Activated CD8-positive, alpha-beta T cell treated with anti-CD3 and anti-CD28 coated beads, Interleukin-2, amount 10 ng/mL, durations not matched to agents 7 days and 5 days (primary cell): ENCODE data around the gene RPL27. TPM values are rescaled to one million over a fixed set of nuclear protein-coding genes. Genes with fewer than 3 reads are reported as not detected.
A peak's percentile ranks its signal among the peaks of the same experiment; 100 is the strongest.
"Not testable (repeated sequence)": the region's sequence is repeated elsewhere in the genome, so short reads cannot be mapped to it uniquely, and the experiment has no call there.

ENCODE experiments used
- ATAC-seq: fragments of 150-1000 bp; cut with Tn5 transposase; one replicate; pipeline ENCODE4 v1.10.0; 2021; ENCODE audit warnings: moderate library complexity
- CTCF ChIA-PET: fragments of 350-600 bp; sonication (Branson Sonifier 250); formaldehyde crosslinking; loops from one replicate; lab custom pipeline; 2021; ENCODE audit warnings: antibody characterized with exemption; lab: Charles Lee
- POLR2A ChIA-PET: fragments of 350-600 bp; sonication (Branson Sonifier 250); formaldehyde crosslinking; loops from one replicate; lab custom pipeline; 2021; ENCODE audit warnings: antibody characterized with exemption; lab: Charles Lee
- DNase-seq: peaks from one replicate; pipeline ENCODE4 v3.0.0-alpha.2; 2020
- H3K27ac Mint-ChIP-seq: one replicate; pipeline ENCODE4 v1.8.0; 2021; ENCODE audit warnings: mild to moderate bottlenecking, mixed read lengths
- H3K27me3 Mint-ChIP-seq: one replicate; pipeline ENCODE4 v1.8.0; 2021; ENCODE audit warnings: low read depth, mixed read lengths
- H3K36me3 Mint-ChIP-seq: one replicate; pipeline ENCODE4 v1.8.0; 2021; ENCODE audit warnings: low read depth, mixed read lengths
- H3K4me1 Mint-ChIP-seq: one replicate; pipeline ENCODE4 v1.8.0; 2021; ENCODE audit warnings: low read depth, mixed read lengths
- H3K4me3 Mint-ChIP-seq: one replicate; pipeline ENCODE4 v1.8.0; 2021; ENCODE audit warnings: mild to moderate bottlenecking, mixed read lengths
- H3K9me3 Mint-ChIP-seq: one replicate; pipeline ENCODE4 v1.8.0; 2022; ENCODE audit warnings: mixed read lengths; ENCODE audit not compliant: insufficient read depth
- total RNA-seq, 2 experiments: library from RNA; stranded (reverse); gene quantifications; one replicate each; pipeline ENCODE4 v1.2.3, GENCODE V29; 2021

Gene RPL27
- total RNA-seq, 2 experiments from 2014 or later = 949 to 980 TPM

- peak; percentile 43 for ATAC-seq
- CTCF ChIA-PET = interaction anchor here (0.6 to 2.2 kb wide), 2 partner anchors 19 to 1793 kb away, joined by 3 to 9 read pairs; partner anchors contain the start of gene RPL27
- Mint-ChIP-seq H3K36me3 (peaks cover 20% of the 10 kb centered on the region), H3K4me3 (peak within 1 kb of the TSS; percentile 96), H3K27me3 (no peaks in the 10 kb centered on the region), H3K9me3 (no peaks in the 10 kb centered on the region), H3K4me1 (peaks cover 40% of the 10 kb centered on the region), H3K27ac (peak within 1 kb of the TSS; percentile 95)
- POLR2A ChIA-PET = interaction anchor here (0.9 to 2.5 kb wide), 3 partner anchors 19 to 381 kb away, joined by 3 to 18 read pairs (median 6); partner anchors contain the start of genes RPL27 and TMEM106A
- DNase-seq = peak; percentile 55
Measured at GRCh38 chr17:42979511-42980273, 18.5 kb upstream of the RPL27 start, which contains the start of gene PTGES3L. Gene PTGES3L, minus strand, starts transcription at chr17:42980080. Its CDS starts 27 bp downstream, at chr17:42980053.

GRCh38 chr17:42980274-42980765 is 17.9 kb upstream of the RPL27 start, which contains the start of gene RUNDC1:
Gene RUNDC1, plus strand, starts transcription at chr17:42980565. Its CDS starts 12 bp downstream, at chr17:42980577.
- DNase-seq = peak; percentile 93
- Mint-ChIP-seq H3K4me1 (peaks cover 41% of the 10 kb centered on the region), H3K27ac (peak within 1 kb of the TSS; percentile 95), H3K27me3 (no peaks in the 10 kb centered on the region), H3K9me3 (no peaks in the 10 kb centered on the region), H3K4me3 (peak within 1 kb of the TSS; percentile 96), H3K36me3 (peaks cover 27% of the 10 kb centered on the region)
- ChIA-PET CTCF (interaction anchor here (0.6 to 1.0 kb wide), 2 partner anchors 18 to 1792 kb away, joined by 3 to 6 read pairs; partner anchors contain the start of gene RPL27), POLR2A (interaction anchor here (1.8 to 2.5 kb wide), 2 partner anchors 18 to 231 kb away, joined by 6 to 18 read pairs; partner anchors contain the start of genes RPL27 and TMEM106A)
- peak; percentile 78 for ATAC-seq

- Mint-ChIP-seq H3K4me3 (peak overlapping the region; percentile 96), H3K9me3 (no peaks in the 10 kb centered on the region), H3K27ac (peak overlapping the region; percentile 95), H3K4me1 (peaks cover 45% of the 10 kb centered on the region), H3K27me3 (no peaks in the 10 kb centered on the region), H3K36me3 (peaks cover 31% of the 10 kb centered on the region)
- POLR2A ChIA-PET = interaction anchor here (1.8 kb wide), 1 partner anchor 231 kb away, joined by 6 read pairs; the partner anchor contains the start of gene TMEM106A
- CTCF ChIA-PET = interaction anchor here (0.7 to 1.0 kb wide), 2 partner anchors 17 to 159 kb away, joined by 3 to 6 read pairs; partner anchors contain the start of gene RPL27
- ATAC-seq (peak; percentile 76), DNase-seq (peak; percentile 80)
Measured at GRCh38 chr17:42980766-42981397, 17.3 kb upstream of the RPL27 start.

- H3K36me3 Mint-ChIP-seq = peaks cover 37% of the 10 kb centered on the region
- CTCF ChIA-PET = no interaction called here
- no peaks in the 10 kb centered on the region for H3K9me3 Mint-ChIP-seq
- H3K4me1 Mint-ChIP-seq = peaks cover 45% of the 10 kb centered on the region
- POLR2A ChIA-PET = interaction anchor here (0.7 kb wide), 1 partner anchor 333 kb away, joined by 3 read pairs; no protein-coding TSS in a partner anchor
- no peaks in the 10 kb centered on the region for H3K27me3 Mint-ChIP-seq
- no peak for ATAC-seq
- DNase-seq = no peak
- H3K4me3 Mint-ChIP-seq = peak overlapping the region; percentile 96
- peak overlapping the region; percentile 46 for H3K27ac Mint-ChIP-seq
Measured at GRCh38 chr17:42982266-42982665, 16.0 kb upstream of the RPL27 start.

- Mint-ChIP-seq H3K27ac (no peak overlapping the region), H3K27me3 (no peaks in the 10 kb centered on the region), H3K4me3 (no peak overlapping the region), H3K4me1 (peaks cover 35% of the 10 kb centered on the region), H3K9me3 (no peaks in the 10 kb centered on the region), H3K36me3 (peaks cover 61% of the 10 kb centered on the region)
- CTCF ChIA-PET = interaction anchor here (4.6 kb wide), 1 partner anchor 13 kb away, joined by 30 read pairs; the partner anchor contains the start of gene RPL27
- POLR2A ChIA-PET = interaction anchor here (1.4 kb wide), 1 partner anchor 13 kb away, joined by 6 read pairs; the partner anchor contains the start of gene RPL27
- DNase-seq = no peak
- no peak for ATAC-seq
Measured at GRCh38 chr17:42985225-42985624, 13.0 kb upstream of the RPL27 start.

GRCh38 chr17:42989141-42989540 is 9.1 kb upstream of the RPL27 start:
- DNase-seq = no peak
- Mint-ChIP-seq H3K9me3 (no peaks in the 10 kb centered on the region), H3K27ac (no peak overlapping the region), H3K4me1 (peaks cover 14% of the 10 kb centered on the region), H3K4me3 (no peak overlapping the region), H3K27me3 (no peaks in the 10 kb centered on the region), H3K36me3 (peaks cover 74% of the 10 kb centered on the region)
- ChIA-PET POLR2A (interaction anchor here (0.7 to 3.1 kb wide), 2 partner anchors 9 kb away, joined by 3 to 16 read pairs; partner anchors contain the start of gene RPL27), CTCF (no interaction called here)
- ATAC-seq = no peak

GRCh38 chr17:42989726-42990652 is 8.2 kb upstream of the RPL27 start:
- no peak overlapping the region for H3K27ac Mint-ChIP-seq

GRCh38 chr17:42991471-42991870 is 6.7 kb upstream of the RPL27 start:
- H3K27ac Mint-ChIP-seq = peak overlapping the region; percentile 20
- ChIA-PET CTCF (no interaction called here), POLR2A (interaction anchor here (0.5 kb wide), 1 partner anchor 370 kb away, joined by 3 read pairs; no protein-coding TSS in a partner anchor)
- no peak overlapping the region for H3K4me3 Mint-ChIP-seq
- ATAC-seq (no peak), DNase-seq (no peak)
- no peaks in the 10 kb centered on the region for H3K27me3 Mint-ChIP-seq
- H3K36me3 Mint-ChIP-seq = peaks cover 66% of the 10 kb centered on the region
- no peaks in the 10 kb centered on the region for H3K4me1 Mint-ChIP-seq
- no peaks in the 10 kb centered on the region for H3K9me3 Mint-ChIP-seq

More at GRCh38 chr17:42989726-42990652, 8.2 kb upstream of the RPL27 start:
- no peaks in the 10 kb centered on the region for H3K27me3 Mint-ChIP-seq
- DNase-seq (no peak), ATAC-seq (no peak)
- no peaks in the 10 kb centered on the region for H3K9me3 Mint-ChIP-seq
- ChIA-PET POLR2A (interaction anchor here (0.7 kb wide), 1 partner anchor 8 kb away, joined by 3 read pairs; no protein-coding TSS in a partner anchor), CTCF (no interaction called here)
- H3K4me1 Mint-ChIP-seq = peaks cover 8% of the 10 kb centered on the region
- no peak overlapping the region for H3K4me3 Mint-ChIP-seq
- H3K36me3 Mint-ChIP-seq = peaks cover 71% of the 10 kb centered on the region

GRCh38 chr17:42992872-42993271 is 5.3 kb upstream of the RPL27 start:
- Mint-ChIP-seq H3K4me1 (peaks cover 10% of the 10 kb centered on the region), H3K27ac (no peak overlapping the region), H3K9me3 (no peaks in the 10 kb centered on the region), H3K27me3 (no peaks in the 10 kb centered on the region), H3K36me3 (peaks cover 57% of the 10 kb centered on the region), H3K4me3 (no peak overlapping the region)
- no peak for DNase-seq
- CTCF ChIA-PET = no interaction called here
- POLR2A ChIA-PET = interaction anchor here (0.6 kb wide), 1 partner anchor 179 kb away, joined by 3 read pairs; no protein-coding TSS in a partner anchor
- ATAC-seq = no peak

- peaks cover 55% of the 10 kb centered on the region for H3K36me3 Mint-ChIP-seq
- ATAC-seq, H3K4me3 Mint-ChIP-seq, POLR2A ChIA-PET, H3K9me3 Mint-ChIP-seq, H3K27ac Mint-ChIP-seq, DNase-seq, CTCF ChIA-PET, H3K27me3 Mint-ChIP-seq: not testable (repeated sequence)
- peaks cover 12% of the 10 kb centered on the region for H3K4me1 Mint-ChIP-seq
Measured at GRCh38 chr17:42993913-42994312, 4.3 kb upstream of the RPL27 start.
